GM19452 (cell line): ENCODE data around the gene NKX2-1.

ENCODE experiments used
- ATAC-seq: cut with Tn5 transposase; IDR thresholded peaks from one replicate; pipeline ENCODE4 v1.9.1; 2021; ENCODE audit not compliant: unreplicated experiment

The NKX2-1 gene

DNA sequence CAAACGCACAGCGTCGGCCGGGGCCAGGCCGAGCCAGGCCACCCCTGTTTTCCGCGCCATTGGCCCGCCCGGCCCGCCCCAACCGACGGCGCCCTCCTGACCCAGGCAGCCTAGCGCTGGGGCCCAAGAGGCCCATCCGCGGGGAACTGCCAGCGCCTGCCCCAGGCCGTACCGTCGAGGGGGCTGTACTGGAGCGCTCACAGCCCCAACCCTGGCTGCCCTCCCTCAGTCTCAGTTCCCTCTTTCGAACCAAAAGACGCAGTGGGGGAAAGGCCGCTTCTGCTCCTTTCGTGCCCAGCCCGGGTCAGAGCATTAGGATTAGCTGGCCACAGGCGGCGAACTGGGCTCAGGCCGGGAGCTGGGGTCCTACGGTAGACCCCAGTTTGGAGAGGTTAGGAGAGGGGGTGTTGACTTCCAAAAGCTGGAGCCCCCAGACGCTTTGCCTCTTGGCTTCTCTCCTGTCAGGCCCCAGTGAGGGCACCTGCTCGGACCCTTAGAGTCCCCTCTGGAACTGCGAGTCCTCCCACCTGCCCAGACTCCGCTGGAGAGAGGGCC is 1.9 kb downstream of the NKX2-1 start:
- ATAC-seq = no peak

DNA sequence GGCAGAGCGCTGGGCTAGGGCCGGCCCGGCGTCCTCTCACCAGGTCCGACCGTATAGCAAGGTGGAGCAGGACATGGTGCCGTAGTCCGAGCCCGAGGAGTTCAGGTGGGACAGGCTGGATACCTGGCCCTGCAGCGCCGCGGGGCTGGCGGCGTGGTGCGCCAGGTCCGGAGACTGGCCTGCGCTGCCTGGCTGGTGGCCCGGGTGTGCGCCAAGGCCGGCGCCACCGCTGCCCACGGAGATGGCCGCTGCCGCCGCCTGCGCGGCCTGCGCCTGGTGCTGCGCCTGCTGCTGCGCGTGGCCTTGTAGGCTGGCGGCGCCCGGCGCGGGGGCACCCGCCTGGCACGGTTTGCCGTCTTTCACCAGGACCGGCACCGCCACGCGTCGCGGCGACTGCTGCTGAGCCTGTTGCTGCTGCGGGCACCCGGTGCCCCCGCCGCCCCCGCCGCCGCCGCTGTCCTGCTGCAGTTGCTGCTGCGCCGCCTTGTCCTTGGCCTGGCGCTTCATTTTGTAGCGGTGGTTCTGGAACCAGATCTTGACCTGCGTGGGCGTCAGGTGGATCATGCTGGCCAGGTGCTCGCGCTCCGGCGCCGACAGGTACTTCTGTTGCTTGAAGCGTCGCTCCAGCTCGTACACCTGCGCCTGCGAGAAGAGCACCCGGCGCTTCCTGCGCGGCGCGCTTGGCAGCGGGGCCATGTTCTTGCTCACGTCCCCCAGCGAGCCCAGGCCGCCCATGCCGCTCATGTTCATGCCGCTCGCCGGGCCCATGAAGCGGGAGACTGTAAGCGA is 2.6 kb downstream of the NKX2-1 start:
- no peak for ATAC-seq

DNA sequence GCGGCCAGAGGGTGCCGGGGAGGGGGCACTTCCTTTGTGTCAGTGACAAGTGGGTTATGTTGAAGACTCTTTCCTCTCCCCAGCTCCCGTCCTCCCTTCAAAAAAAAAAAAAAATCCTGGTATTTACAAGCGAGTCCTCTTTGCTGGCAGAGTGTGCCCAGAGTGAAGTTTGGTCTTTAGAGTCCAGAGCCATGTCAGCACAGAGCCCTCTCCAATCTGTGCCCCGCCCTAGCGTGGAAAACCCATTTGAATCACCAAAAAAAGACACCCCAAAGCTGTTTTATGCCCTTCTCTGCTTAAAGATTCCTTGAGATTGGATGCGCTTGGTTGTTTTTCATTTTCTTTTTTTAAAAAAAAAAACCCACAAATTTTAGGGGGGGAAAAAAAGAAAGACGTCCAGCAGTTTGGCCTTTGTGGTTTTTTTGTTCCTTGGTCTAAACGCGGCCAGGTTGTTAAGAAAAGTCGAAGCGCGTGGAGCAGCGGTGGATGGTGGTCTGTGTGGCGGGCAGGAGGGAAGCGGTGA is 3.3 kb downstream of the NKX2-1 start:
- ATAC-seq = no peak

DNA sequence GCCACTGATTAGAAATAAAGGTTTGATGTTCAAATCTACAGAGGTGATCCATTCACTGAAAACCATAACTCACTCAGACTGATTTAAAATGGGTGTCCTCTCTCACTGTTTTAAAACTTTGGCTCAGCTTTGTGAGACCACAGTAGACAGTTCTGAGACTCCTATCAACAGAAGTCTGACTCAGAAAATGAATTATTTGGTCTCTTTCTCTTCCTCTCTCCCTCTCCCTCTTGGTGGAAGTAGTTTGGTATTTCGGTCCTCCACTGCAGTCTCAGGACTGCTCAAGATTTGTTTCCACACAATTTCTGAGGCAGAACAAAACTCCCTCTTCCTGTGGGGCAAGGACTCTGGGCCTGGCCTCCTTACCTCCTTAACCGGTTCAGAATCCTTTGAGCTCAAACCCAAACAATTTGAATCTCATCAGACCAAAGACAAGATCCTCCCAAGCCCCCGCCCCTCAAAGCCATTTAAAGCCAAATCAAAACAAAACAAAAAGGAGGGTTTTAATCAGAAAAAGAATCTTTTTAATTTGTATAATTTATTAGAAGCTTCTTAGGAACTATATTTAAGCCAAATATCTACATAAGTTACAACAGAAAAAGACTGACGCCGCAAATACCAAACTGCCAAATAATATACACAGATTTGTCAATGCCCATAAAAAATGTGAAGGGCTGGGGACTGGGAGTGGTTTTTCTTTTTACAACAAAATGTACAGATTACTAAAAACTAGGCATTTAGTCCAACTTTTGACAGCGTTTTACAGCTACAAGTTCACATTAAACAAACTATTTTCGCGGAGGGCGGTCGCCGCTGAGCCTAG is 3.9 kb downstream of the NKX2-1 start:
- no peak for ATAC-seq

DNA sequence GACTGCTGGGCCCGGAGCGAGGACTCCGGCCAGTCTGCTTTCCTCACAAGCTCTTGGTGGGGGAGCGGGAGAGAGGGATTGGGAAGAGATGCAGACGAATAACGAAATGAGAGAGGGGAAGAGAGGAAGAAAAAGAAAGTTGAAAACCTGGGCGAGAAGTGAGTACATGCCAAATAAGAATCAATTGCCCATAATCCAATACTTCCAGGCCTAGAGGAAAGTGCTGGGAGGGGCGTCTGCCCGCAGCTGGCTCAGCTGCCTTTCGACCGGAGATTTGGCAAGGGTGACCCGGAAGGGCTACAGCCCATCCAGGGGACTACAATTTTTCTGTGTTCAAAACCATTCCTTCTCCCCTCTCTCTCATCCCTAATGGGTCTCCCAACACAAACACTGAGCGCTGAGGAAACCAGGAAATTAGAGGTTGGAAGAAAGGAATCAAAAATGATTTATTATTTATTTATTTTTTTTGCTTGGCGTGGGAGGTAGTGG is 4.9 kb downstream of the NKX2-1 start:
- ATAC-seq = no peak

DNA sequence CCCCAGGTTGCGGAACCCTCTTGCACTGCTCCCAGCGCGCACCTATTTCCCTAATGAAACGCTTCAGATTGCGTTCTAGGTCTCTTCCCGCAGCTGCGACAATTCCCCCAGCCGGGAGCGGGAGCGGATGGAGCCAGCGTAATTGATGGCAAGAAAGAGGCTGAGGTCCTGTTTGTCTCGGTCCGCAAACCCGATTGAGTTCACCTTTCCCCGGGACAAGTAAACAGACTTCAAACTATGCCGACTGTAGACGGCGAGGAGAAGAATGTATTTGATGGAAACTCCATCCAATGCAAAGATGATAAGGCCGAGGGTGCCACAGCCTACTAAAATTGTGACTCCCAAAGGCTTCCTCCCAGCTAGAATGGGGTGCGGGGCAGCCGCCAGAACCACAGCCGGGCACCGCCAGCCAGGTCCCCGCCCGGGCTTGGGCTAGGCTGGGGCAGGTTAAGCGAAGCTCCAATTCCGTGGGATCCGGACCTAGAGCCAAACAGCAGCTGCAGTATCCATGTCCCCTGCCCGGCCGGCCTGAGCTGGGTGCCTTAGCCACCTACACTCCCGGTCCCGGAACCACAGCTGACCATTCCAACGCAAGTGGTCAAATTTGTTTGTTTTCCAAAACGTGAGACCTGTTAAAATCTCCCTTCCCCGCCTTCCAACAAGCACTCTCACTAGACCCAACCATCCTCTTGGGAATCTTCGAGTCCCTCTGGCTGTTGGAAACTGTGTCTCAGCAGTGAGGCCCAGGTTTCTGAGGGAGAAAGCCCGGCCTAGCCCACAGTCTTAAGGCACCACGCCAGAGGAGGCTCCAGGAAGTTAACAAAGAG is 5.5 kb downstream of the NKX2-1 start:
- no peak for ATAC-seq

DNA sequence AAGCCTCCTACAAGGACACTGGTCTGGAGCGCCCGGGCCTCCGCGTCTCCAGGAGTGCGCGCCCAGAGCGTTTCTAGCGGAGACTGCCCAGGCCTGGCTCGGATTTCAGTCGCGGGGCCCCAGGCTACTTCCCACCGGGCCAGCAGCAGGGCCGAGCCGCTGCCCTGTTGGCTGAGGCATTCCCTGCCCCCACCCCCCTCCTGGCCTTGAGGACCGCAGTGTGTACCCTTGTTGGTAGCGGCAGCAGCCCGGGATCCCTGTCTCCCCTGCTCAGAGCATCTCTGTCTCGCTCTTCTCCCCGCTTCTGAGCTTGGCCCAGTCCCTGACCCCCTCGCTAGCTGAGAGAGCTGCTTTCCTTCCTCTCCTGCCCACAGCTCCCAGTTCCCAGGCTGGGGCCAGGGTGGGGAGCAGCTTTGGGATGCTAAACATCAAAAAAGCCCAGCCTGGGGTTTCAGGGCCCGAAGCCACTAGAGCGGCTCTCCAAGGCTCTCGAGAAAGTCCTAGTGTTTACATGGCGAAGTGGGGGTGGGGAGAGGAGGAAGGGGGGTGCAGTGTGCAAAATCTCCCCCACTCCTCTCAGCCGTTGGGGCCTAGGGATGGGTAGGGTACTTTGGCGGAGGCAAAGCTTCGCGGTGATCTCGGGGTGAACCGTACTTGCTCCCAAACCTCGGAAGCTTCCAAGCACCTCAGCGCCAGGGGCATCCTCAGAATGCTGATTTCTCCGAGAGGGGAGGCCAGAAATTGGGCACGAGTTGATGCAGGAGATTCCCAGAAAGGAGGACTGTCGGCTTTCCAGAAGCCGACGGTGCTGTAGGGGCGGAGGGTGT is 6.4 kb downstream of the NKX2-1 start:
- ATAC-seq = no peak

DNA sequence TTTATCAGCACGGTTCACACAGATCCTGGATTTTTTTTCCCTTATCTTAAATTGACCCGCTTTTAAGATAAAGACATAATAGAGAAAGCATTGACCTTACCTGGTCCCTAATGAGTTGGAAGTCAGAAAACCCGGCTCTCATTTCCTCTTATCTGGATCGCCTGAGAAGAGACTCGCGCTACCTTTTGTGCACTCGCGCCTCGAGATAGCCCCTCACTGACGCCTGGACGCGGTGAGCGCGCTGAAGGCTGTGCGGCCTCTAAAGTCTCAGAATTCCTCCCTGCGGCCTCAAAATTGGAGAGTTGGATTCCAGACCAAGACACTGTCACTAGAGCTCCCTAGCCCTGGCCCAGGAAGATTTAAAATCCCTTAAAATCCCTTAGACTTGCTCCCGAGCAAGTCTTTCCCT is 7.0 kb downstream of the NKX2-1 start:
- ATAC-seq = no peak

DNA sequence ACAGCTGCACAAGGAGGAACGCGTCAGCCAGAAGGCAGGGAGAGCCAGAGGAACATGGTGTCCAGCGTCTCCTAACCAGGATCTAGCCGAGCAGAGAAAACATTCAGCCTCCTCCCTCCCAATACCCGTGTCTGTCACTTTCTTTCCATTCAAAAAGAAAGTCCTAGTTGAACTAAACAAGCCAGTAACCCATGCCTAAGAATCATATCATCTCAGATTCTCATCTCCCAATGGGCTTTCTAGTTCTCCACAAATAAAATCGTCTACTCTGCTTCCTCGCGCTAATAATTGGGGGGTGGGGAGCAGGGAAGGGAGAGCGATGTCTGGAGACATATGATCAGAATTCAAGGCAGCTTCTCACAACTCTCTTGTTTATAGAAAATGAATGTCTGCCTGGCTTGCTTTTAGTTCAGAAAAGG is 7.4 kb downstream of the NKX2-1 start:
- ATAC-seq = no peak

DNA sequence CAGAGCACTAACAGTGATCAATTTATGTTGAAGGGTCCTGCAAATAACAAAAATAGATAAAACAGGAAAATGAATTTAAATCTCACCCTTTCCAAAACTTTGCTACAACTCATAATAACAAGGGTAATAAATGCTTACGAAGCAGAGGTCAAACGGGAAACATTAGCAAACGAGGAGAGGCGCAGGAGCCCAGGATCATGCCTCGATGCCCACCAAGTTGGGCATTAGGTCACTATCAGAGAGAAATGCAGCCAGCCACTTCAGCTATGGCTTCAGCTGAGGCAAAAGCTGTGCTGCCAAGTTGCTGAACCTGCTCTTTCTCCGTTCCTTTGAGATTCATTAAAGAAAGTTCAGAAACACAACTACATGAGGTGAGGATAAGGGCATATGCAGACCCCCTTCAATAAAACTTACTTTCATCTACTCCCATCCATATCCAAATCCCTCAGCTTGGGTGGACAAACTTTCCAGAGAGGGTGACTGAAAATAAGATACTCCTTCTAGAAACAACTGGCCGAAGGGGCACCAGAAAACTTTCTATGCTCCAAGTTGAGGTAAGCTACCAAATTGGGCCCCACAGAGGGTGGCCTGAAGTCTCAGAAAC is 7.9 kb downstream of the NKX2-1 start:
- ATAC-seq = no peak

DNA sequence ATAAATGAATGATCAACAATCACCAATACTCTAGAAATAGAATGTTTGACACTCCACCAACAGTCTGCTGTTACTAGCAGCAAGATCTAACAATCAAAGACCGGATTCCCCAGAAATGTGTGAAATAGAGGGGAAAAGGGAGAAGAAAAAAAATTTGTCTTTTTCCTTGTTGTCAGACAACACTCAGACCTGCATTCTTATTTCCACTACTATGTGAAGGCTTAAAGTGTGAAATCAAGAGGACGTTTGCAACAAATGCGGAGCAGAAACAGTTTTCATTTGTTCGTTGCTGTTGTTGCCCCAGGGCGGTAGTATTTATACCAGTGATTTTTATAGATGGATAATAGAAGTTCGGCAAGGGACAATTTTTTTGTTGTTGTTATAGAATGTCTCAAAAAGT is 9.2 kb downstream of the NKX2-1 start:
- ATAC-seq = no peak

DNA sequence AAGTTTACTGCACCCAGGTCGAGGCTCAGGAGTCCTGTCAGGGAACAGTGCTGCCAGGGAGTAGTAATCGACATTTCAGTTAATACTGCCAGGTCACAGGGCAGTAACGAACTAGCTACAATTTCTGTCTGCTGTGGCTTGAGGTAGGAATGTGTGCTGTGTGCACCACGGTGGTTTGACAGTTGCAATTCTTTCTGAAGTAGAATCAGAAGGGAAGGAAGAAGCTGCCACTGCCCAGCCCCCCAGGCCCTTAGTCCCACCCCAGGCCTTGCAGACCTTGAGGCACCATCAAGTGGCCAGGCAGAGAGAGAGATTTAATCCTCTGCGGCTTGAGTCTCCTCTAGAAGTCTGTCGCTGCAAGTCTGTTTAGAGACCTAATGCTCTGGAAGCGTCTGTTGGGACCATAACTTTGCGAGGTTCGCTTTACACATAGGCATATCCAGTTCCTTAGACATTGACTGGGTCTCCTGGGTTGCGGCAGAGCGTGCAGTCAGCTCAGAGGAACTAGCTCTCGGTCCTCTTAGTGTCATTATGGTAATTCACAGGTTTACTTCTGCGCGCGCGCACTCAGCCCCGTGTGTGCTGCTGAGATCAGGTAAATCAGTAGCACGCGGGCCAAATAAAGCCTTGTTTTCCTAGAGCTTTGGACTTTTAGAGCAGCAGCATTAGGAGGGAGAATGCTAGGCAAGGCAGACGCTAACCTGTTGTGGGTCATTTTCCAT is 9.8 kb downstream of the NKX2-1 start:
- no peak for ATAC-seq

DNA sequence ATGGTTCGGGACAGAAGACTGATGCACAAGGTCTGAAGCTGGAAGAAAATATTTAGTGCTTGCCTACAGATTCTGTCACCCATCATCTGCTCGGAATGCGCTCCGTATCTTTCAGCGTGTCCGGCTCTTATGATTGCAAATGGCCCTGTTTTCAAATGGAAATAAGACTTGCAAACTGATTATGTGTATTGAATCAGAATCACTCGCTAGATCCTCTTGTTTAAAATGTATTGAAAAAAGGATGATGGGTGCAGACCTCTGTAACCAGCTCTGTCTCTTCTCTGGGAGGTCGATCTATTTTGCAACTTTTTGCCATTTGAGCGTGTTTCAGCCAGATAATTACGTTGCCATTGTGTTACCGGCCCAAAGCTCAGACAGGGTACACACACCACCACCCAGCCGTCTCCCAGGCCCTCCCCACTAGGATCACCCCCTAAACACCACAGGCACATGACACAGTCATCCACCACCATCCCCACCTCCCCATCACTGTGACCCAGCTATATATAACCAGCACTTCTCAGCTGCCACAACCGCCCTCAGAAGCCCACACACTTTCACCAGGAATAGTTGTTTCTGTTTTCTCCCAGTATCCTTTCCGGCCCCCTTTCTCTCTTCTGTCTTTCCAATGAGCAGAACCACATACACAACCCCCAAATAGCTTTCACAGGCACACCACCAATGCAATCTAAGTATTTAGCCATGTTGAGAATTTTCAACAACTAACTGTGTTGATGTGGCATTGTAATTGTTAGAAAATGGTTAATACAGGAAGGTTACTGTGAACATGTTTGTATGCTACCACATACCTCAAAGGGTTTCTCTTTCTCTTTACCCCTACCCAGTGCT is 10.7 kb downstream of the NKX2-1 start:
- no peak for ATAC-seq

DNA sequence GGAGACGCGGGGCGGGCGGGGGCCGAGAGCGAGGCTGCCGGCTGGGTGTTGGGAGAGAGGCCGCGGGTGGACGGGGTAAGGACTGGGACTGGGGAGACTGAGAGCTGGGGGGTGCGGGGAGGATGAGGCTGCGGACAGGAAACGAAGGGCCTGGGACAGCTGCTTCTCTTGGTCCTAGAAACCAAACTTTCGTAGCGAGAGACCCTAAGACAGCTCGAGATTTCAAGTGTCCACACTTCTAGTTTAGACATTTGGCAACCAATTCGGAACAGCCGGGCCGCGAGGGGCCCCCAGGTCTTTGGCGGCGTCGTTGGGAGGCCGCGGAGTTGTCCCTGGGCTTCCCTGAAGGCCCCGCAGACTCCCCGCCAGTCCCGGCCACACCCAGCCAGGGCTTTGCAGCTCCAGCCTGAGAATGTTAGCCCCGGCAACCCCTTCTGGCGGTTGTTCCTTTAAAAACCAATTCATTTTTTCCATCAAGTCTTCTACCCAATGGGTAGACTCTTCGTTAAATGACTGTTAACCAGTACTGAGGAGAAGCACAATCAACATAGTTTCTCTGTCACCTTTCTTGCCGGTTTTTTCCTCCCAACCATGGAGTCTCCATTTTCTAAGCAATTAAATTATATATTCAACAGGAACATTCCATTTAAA is 11.5 kb downstream of the NKX2-1 start:
- no peak for ATAC-seq

DNA sequence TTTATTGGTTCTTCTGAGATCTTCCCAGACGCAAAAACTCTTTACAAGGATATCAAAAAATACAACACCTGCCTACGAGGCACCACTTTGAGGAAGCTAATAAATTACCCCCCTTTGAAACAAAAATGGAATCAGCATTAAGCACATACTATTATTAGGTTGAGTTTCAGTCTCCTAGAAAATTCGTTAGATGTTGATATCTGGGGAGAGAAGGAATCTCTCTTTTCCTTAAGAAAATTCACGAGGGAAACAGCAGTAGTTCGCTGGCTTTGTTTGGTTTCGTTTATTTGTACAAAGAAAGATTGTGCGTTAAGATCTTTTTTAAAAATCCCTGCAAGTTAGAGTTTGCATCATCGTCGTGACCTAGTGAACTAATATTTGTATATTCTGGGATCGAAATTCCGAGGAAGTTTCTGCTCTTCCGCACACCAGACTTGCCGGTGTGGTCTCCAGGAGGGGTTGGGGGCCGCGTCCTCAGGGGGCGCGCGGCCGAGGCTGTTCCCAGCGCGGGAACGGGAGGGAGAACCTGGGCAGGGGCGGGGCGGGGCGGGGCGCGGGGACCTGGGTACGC is 12.1 kb downstream of the NKX2-1 start:
- no peak for ATAC-seq

DNA sequence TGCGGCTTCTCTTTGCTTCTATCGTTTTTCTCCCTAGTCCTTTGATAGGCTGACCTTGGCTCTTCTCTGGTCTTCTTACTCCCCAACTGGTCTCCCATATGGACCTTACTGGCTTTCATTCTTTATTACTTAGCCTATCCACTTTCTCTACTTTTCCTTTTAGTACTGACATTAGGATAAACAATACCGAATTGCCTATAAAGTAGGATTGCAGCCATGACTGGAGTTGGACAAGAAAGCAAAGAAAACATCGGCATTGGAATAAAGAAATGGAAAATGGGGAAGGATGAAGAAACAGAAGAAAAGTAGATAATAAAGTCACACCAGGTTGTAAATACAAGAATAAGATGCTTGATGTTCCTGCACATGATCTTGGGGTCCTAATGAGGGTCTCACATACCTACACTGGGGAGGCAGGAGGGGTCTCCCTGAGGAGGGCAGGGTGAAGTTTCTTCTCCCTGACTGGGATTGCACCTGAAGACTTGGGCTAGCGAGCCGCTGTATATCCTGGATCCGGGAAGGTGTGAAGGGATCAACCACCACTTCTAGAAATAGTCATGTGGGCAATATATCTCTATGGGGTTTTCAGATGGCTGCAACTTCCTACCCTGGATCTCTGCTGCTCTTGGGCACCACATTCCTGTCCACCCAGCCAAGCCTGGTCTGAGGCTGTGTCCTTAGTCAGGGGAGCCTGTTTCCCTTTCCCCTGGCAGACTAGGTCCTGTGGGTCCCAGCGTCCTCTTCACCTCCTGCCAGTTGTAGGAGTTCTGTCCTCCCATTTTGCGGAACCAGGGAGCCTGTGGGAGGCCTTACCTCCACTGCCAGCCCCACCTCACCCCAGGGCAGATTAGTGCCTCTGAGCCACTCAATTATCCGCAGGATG is 13.1 kb downstream of the NKX2-1 start:
- no peak for ATAC-seq
